H1 (cell line): ENCODE results near the gene ICAM2. TPM values are rescaled to one million over a fixed set of nuclear protein-coding genes. Genes with fewer than 3 reads are reported as not detected.

Source experiments
- CTCF ChIA-PET: fragments of 300-600 bp; sonication (Branson Sonifier 250); formaldehyde crosslinking; loops from one replicate; lab custom pipeline; 2021; ENCODE audit not compliant: partially characterized antibody; lab: Charles Lee
- POLR2A ChIA-PET: fragments of 300-600 bp; sonication (Branson Sonifier 250); formaldehyde crosslinking; loops from one replicate; lab custom pipeline; 2021; ENCODE audit warnings: inconsistent platforms; ENCODE audit not compliant: partially characterized antibody; lab: Charles Lee
- DNase-seq, 2 experiments: peaks; one replicate each; pipeline versions ENCODE4 v3.0.0 to v3.0.0-alpha.2; 2010 to 2022; ENCODE audit warnings: low spot score in 2 of 2, low read depth in 1 of 2, mixed read lengths in 1 of 2
- FAIRE-seq: peaks from 2 replicates; lab custom pipeline; 2011; peaks lifted over from hg19 to GRCh38; lab: Jason Lieb, UNC
- H2AFZ ChIP-seq: 2 replicates; pipeline ENCODE4 v1.8.1; 2012; ENCODE audit warnings: low read length, inconsistent platforms
- H2AK5ac ChIP-seq: 2 replicates; pipeline ENCODE4 v1.6.1; 2013; ENCODE audit warnings: low read depth, low read length
- H2BK120ac ChIP-seq: replicated peaks from 2 replicates; pipeline ENCODE3; 2013; ENCODE audit warnings: low read depth, low read length, inconsistent platforms
- H2BK12ac ChIP-seq: 2 replicates; pipeline ENCODE4 v1.6.1; 2013; ENCODE audit warnings: low read depth, low read length
- H2BK15ac ChIP-seq: 2 replicates; pipeline ENCODE4 v1.6.1; 2013; ENCODE audit warnings: low read length
- H2BK20ac ChIP-seq: 2 replicates; pipeline ENCODE4 v1.6.1; 2013; ENCODE audit warnings: low read length
- H2BK5ac ChIP-seq: 2 replicates; pipeline ENCODE4 v1.6.1; 2013; ENCODE audit warnings: low read depth, low read length
- H3K14ac ChIP-seq: 2 replicates; pipeline ENCODE4 v1.6.1; 2013; ENCODE audit warnings: inconsistent platforms; ENCODE audit not compliant: insufficient read length
- H3K18ac ChIP-seq: 2 replicates; pipeline ENCODE4 v1.6.1; 2013; ENCODE audit warnings: low read length; ENCODE audit errors: extremely low read depth
- H3K23ac ChIP-seq: 2 replicates; pipeline ENCODE4 v1.6.1; 2013; ENCODE audit warnings: inconsistent platforms; ENCODE audit not compliant: insufficient read length
- H3K23me2 ChIP-seq: 2 replicates; pipeline ENCODE4 v1.6.1; 2013; ENCODE audit warnings: low read depth, low read length
- H3K27ac ChIP-seq: 2 replicates; pipeline ENCODE4 v1.6.1; 2011; ENCODE audit warnings: low read depth, low read length, inconsistent platforms
- H3K27me3 ChIP-seq, 4 experiments: replicated peaks in 1 of 4; 1 replicate in 1 of 4; 2 replicates in 3 of 4; pipeline versions ENCODE4 v1.6.1 to v1.8.1; 2011 to 2013; ENCODE audit warnings: low read length in 3 of 4, mild to moderate bottlenecking in 3 of 4, inconsistent platforms in 2 of 4, mixed read lengths in 2 of 4, moderate library complexity in 1 of 4; ENCODE audit not compliant: control insufficient read depth in 3 of 4, insufficient read depth in 3 of 4; ENCODE audit errors: extremely low read depth in 1 of 4
- H3K36me3 ChIP-seq, 4 experiments: 2 replicates each; pipeline versions ENCODE4 v1.6.1 to v1.8.1; 2011 to 2013; ENCODE audit warnings: mild to moderate bottlenecking in 4 of 4, low read length in 3 of 4, moderate library complexity in 2 of 4, control low read depth in 1 of 4, inconsistent platforms in 1 of 4; ENCODE audit not compliant: insufficient read depth in 4 of 4, control insufficient read depth in 2 of 4
- H3K4ac ChIP-seq: replicated peaks from 2 replicates; pipeline ENCODE3; 2013; ENCODE audit warnings: low read length, low read depth, mixed read lengths, inconsistent platforms; ENCODE audit not compliant: insufficient read length
- H3K4me1 ChIP-seq, 4 experiments: replicated peaks in 1 of 4; 1 replicate in 1 of 4; 2 replicates in 3 of 4; pipeline versions ENCODE4 v1.6.1 to v1.8.1; 2011 to 2013; ENCODE audit warnings: low read length in 3 of 4, inconsistent platforms in 2 of 4, mixed read lengths in 1 of 4; ENCODE audit not compliant: insufficient read depth in 4 of 4, control insufficient read depth in 3 of 4
- H3K4me2 ChIP-seq, 2 experiments: 2 replicates each; pipeline versions ENCODE4 v1.6.1 to v1.8.1; 2011 to 2013; ENCODE audit warnings: low read depth in 2 of 2, low read length in 2 of 2, control low read depth in 1 of 2, inconsistent platforms in 1 of 2, mild to moderate bottlenecking in 1 of 2; ENCODE audit not compliant: insufficient read depth in 1 of 2
- H3K4me3 ChIP-seq, 4 experiments: fragments of 200-600, 300-600 bp in 1 of 4; sonication (generic), shearing (Covaris generic), sonication (Bioruptor Twin) in 1 of 4; 2 replicates each; pipeline versions ENCODE4 v1.5.1 to v1.8.1; 2011 to 2016; ENCODE audit warnings: low read length in 4 of 4, low read depth in 3 of 4, control low read depth in 2 of 4, inconsistent platforms in 2 of 4, mild to moderate bottlenecking in 2 of 4, mixed read lengths in 1 of 4, moderate library complexity in 1 of 4; ENCODE audit not compliant: insufficient read depth in 2 of 4; ENCODE audit errors: extremely low read depth in 1 of 4
- H3K56ac ChIP-seq: replicated peaks from 2 replicates; pipeline ENCODE3; 2013; ENCODE audit warnings: low read depth, mild to moderate bottlenecking, mixed read lengths, low read length, inconsistent platforms; ENCODE audit not compliant: insufficient read length
- H3K79me1 ChIP-seq: 2 replicates; pipeline ENCODE4 v1.6.1; 2013; ENCODE audit warnings: low read depth, low read length, control low read depth
- H3K79me2 ChIP-seq, 2 experiments: 2 replicates each; pipeline versions ENCODE4 v1.6.1 to v1.8.1; 2012 to 2013; ENCODE audit warnings: low read length in 2 of 2, mild to moderate bottlenecking in 2 of 2, inconsistent platforms in 1 of 2; ENCODE audit not compliant: insufficient read depth in 2 of 2, control insufficient read depth in 1 of 2
- H3K9ac ChIP-seq, 4 experiments: replicated peaks in 1 of 4; 1 replicate in 1 of 4; 2 replicates in 3 of 4; pipeline versions ENCODE4 v1.6.1 to v1.8.1; 2011 to 2013; ENCODE audit warnings: low read depth in 3 of 4, low read length in 3 of 4, control low read depth in 2 of 4, mild to moderate bottlenecking in 2 of 4, moderate library complexity in 2 of 4, inconsistent platforms in 1 of 4; ENCODE audit errors: extremely low read depth in 1 of 4
- H3K9me3 ChIP-seq, 2 experiments: 2 replicates each; pipeline versions ENCODE4 v1.6.1 to v1.8.1; 2012 to 2013; ENCODE audit warnings: mild to moderate bottlenecking in 2 of 2, moderate library complexity in 2 of 2, control low read depth in 1 of 2, inconsistent platforms in 1 of 2, low read depth in 1 of 2, low read length in 1 of 2, mixed read lengths in 1 of 2; ENCODE audit not compliant: insufficient read depth in 2 of 2
- H4K20me1 ChIP-seq, 2 experiments: replicated peaks in 1 of 2; 2 replicates each; pipeline versions ENCODE3 to v1.8.1; 2011 to 2013; ENCODE audit warnings: inconsistent platforms in 2 of 2, low read length in 2 of 2, mild to moderate bottlenecking in 1 of 2; ENCODE audit not compliant: insufficient read depth in 2 of 2, control insufficient read depth in 1 of 2
- H4K5ac ChIP-seq: 2 replicates; pipeline ENCODE4 v1.6.1; 2013; ENCODE audit warnings: low read length, low read depth, mixed read lengths, inconsistent platforms; ENCODE audit not compliant: insufficient read length
- H4K8ac ChIP-seq: 2 replicates; pipeline ENCODE4 v1.8.0; 2013; ENCODE audit warnings: mild to moderate bottlenecking, moderate library complexity, low read length, inconsistent platforms; ENCODE audit not compliant: insufficient read depth; ENCODE audit errors: extremely low read depth
- H4K91ac ChIP-seq: replicated peaks from 2 replicates; pipeline ENCODE3; 2013; ENCODE audit warnings: low read length, mixed read lengths, inconsistent platforms; ENCODE audit not compliant: insufficient read length
- KDM1A ChIP-seq: fragments of 200-600, 300-600 bp; sonication (generic); IDR thresholded peaks from 2 replicates; pipeline ENCODE4 v1.7.1; 2016; ENCODE audit warnings: mild to moderate bottlenecking, low read length, borderline replicate concordance
- WGBS, 2 experiments: shearing (Covaris generic) in 1 of 2; methylation state at CpG; one replicate each; pipeline versions ENCODE4 v1.1.6 to v1.1.7; 2013 to 2015; ENCODE audit warnings: low lambda C conversion rate in 2 of 2, mixed read lengths in 2 of 2, inconsistent platforms in 1 of 2, low coverage in 1 of 2, missing lambda C conversion rate in 1 of 2; ENCODE audit not compliant: insufficient replicate concordance in 2 of 2, insufficient coverage in 1 of 2, insufficient read length in 1 of 2; ENCODE audit errors: extremely low coverage in 1 of 2, missing lambda C conversion rate in 1 of 2; 5-methylcytosine and 5-hydroxymethylcytosine counted together
- polyA plus RNA-seq, 7 experiments: library from polyadenylated mRNA; depleted of rRNA in 3 of 7; stranded (reverse) in 5 of 7; unstranded in 2 of 7; fragments of >200 nt in 5 of 7; fragments of 200-250 nt in 2 of 7; gene quantifications; 1 replicate in 5 of 7; 2 replicates in 1 of 7; 4 replicates in 1 of 7; pipeline versions ENCODE4 v1.2.1 to v1.2.3, GENCODE V29; 2011 to 2013; ENCODE audit warnings: missing spikeins in 2 of 7, mixed read lengths in 2 of 7
- total RNA-seq: library from RNA; stranded (reverse); fragmentation: NEBNext Ultra II Directional; extraction: Animal tissue kit (Norgen Biotek cat#: 25700); gene quantifications from 2 replicates; pipeline ENCODE4 v1.2.1, GENCODE V29; 2021

The ICAM2 gene
- total and polyA plus RNA-seq, 2 of the 8 experiments (the other 6 are each of a cell fraction or from before 2014, with no cell fraction given) = 0.45 to 0.63 TPM

DNA sequence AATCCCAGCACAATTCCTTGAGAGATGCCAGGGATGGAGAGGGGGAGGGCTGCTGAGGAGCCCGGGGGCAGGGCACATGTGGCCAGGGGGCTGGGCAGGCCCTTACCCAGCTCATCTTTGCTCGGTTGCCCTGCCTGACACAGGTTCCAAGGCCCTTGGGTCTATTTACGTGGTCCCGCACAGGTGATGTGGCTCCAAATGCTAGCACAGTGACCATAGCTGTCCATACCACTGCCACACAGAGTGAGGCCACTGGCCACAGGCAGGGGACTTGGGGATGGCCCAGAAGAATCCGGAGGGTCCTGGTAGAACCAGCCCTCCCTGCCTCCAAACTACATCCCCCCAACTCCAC, 32.3 kb downstream of the ICAM2 start:
- CTCF ChIA-PET = interaction anchor here (0.5 to 18.4 kb wide), 14 partner anchors 12 to 278 kb away, joined by 3 to 219 read pairs (median 6); partner anchors contain the start of genes CSHL1 and GH1
- Histone ChIP-seq H3K9me3 (no peaks in the 10 kb centered on the region), H3K9ac (no peak overlapping the region), H3K4me1 (peaks cover 0 to 18% (median 11%) of the 10 kb centered on the region in 4 experiments; a peak in 6 of 7 replicates), H4K91ac (no peak overlapping the region), H4K8ac (peak overlapping the region; percentile 35; the same call in 1 of the 2 replicates), H2BK5ac (no peak overlapping the region), H3K23ac (no peak overlapping the region), H3K27ac (no peak overlapping the region), H3K56ac (no peak overlapping the region), H3K79me2 (no peaks in the 10 kb centered on the region), H2AK5ac (no peak overlapping the region), H3K27me3 (peaks cover 0 to 4% (median 0%) of the 10 kb centered on the region in 4 experiments; a peak in 2 of 7 replicates), H4K5ac (no peak overlapping the region), H3K18ac (peak overlapping the region; percentile 32; the same call in 1 of the 2 replicates), H2BK20ac (peak overlapping the region; percentile 90; the same call in 1 of the 2 replicates), H3K4me3 (no peak overlapping the region), H3K79me1 (no peaks in the 10 kb centered on the region), H3K4ac (peak overlapping the region; percentile 75), H2AFZ (no peak overlapping the region), H2BK12ac (peak overlapping the region; percentile 60; the same call in 1 of the 2 replicates), H3K36me3 (no peaks in the 10 kb centered on the region), H3K4me2 (no peak overlapping the region), H4K20me1 (no peaks in the 10 kb centered on the region), H2BK120ac (no peak overlapping the region), H3K14ac (peak overlapping the region; percentile 34), H2BK15ac (peak overlapping the region; percentile 95), H3K23me2 (no peaks in the 10 kb centered on the region; the same call in 1 of the 2 replicates)
- no peak for DNase-seq
- whole genome bisulfite sequencing, 2 experiments = 91% methylated on average over 5 of the region's 5 CpGs; no CpG with 5 or more reads in 1 of the 2 experiments
- POLR2A ChIA-PET = interaction anchor here (1.5 to 1.9 kb wide), 3 partner anchors 12 to 38 kb away, joined by 3 to 6 read pairs (median 4); no protein-coding TSS in a partner anchor
- TF ChIP-seq KDM1A = no peak
- no peak for FAIRE-seq
